Stomach (tissue), 9 donors: ENCODE results near the gene CACFD1. TPM values are rescaled to one million over a fixed set of nuclear protein-coding genes. Genes with fewer than 3 reads are reported as not detected.

ENCODE experiments used
- DNase-seq, 2 donors: peaks; one replicate each; pipeline versions ENCODE4 v3.0.0 to v3.0.0-alpha.2; 2013 to 2019
- H3K27ac ChIP-seq, 5 donors: fragments of 200-600 bp in 4 of 5; sonication (generic) in 4 of 5; one replicate each; pipeline ENCODE4 v1.5.1; 2013 to 2019; ENCODE audit warnings: mild to moderate bottlenecking in 1 of 5, moderate library complexity in 1 of 5
- H3K27me3 ChIP-seq, 3 donors: fragments of 200-600 bp; sonication (generic); one replicate each; pipeline ENCODE4 v1.5.1; 2017 to 2019; ENCODE audit warnings: mixed run types in 1 of 3
- H3K36me3 ChIP-seq, 4 donors: fragments of 200-600 bp; sonication (generic); 1 replicate in 3 of 4; 2 replicates in 1 of 4; pipeline ENCODE4 v1.5.1; 2016 to 2019
- H3K4me1 ChIP-seq, 4 donors: fragments of 200-600 bp; sonication (generic); one replicate each; pipeline ENCODE4 v1.5.1; 2016 to 2019
- H3K4me3 ChIP-seq, 4 donors: fragments of 200-600 bp; sonication (generic) in 3 of 4; one replicate each; pipeline ENCODE4 v1.5.1; 2016 to 2019; ENCODE audit warnings: mild to moderate bottlenecking in 1 of 4
- H3K9me3 ChIP-seq, 4 donors: fragments of 200-600 bp; sonication (generic); one replicate each; pipeline ENCODE4 v1.5.1; 2016 to 2019
- CTCF ChIP-seq, 7 experiments: fragments of 450-650 bp in 4 of 7; fragments of 200-600 bp in 3 of 7; sonication (generic) in 3 of 7; IDR thresholded peaks; one replicate each; pipeline ENCODE4 v1.5.1; 2016 to 2019; ENCODE audit warnings: antibody characterized with exemption in 7 of 7, control low read depth in 2 of 7, mild to moderate bottlenecking in 1 of 7
- EP300 ChIP-seq: sonication (generic); formaldehyde crosslinking; IDR thresholded peaks from one replicate; pipeline ENCODE4 v1.6.1; 2017; ENCODE audit warnings: antibody characterized with exemption
- POLR2A ChIP-seq, 4 donors: fragments of 450-650 bp; IDR thresholded peaks; one replicate each; pipeline ENCODE4 v1.6.1; 2016; ENCODE audit warnings: antibody characterized with exemption in 4 of 4, control low read depth in 2 of 4, mild to moderate bottlenecking in 1 of 4, moderate library complexity in 1 of 4
- POLR2AphosphoS5 ChIP-seq, 3 donors: sonication (generic); formaldehyde crosslinking; IDR thresholded peaks; one replicate each; pipeline ENCODE4 v1.6.1; 2016; ENCODE audit warnings: antibody characterized with exemption in 3 of 3
- WGBS, 5 donors: extraction: QIAGEN DNeasy Blood & Tissue Kit in 3 of 5; methylation state at CpG; one replicate each; pipeline versions ENCODE4 v1.1.5 to v1.1.7; 2013 to 2018; 5-methylcytosine and 5-hydroxymethylcytosine counted together
- intact Hi-C: fragments of 100-400 bp; cut with DNase I; formaldehyde crosslinking; loops from one replicate; pipeline ENCODE4 v1.15.1; 2023; ENCODE audit warnings: low total_unique reads
- polyA plus RNA-seq, 3 donors: library from polyadenylated mRNA; stranded (reverse); fragments of 200-250 nt; gene quantifications; one replicate each; pipeline ENCODE4 v1.2.3, GENCODE V29; 2013
- total RNA-seq, 5 donors: library from RNA; depleted of rRNA; stranded (reverse); fragments of >200 nt; gene quantifications; one replicate each; pipeline versions ENCODE4 v1.1.0 to v1.2.3, GENCODE V29; 2014 to 2016
- donor health status: healthy with polysubstance abuse.
- donor health status: Bipolar disorder and iron deficiency.
- donor health status: healthy.

CACFD1 gene
- total and polyA plus RNA-seq, 8 donors = 11.7 to 74.2 (median 22.5) TPM

- no peak for DNase-seq
- WGBS, 5 donors = 90 to 96% (median 94%) methylated on average over 3 to 12 of the region's 12 CpGs
- Histone ChIP-seq H3K4me3 (no peak overlapping the region), H3K4me1 (peaks cover 37 to 82% (median 72%) of the 10 kb centered on the region in 4 donors), H3K36me3 (no peaks in the 10 kb centered on the region), H3K9me3 (no peaks in the 10 kb centered on the region), H3K27me3 (peaks cover 0 to 35% (median 11%) of the 10 kb centered on the region in 3 donors), H3K27ac (peak overlapping the region in 1 of 5 donors; percentile 61)
- intact Hi-C loops = no loop called here
- TF ChIP-seq POLR2A (IDR thresholded peaks at IDR 0.05) = no peak
- no peak for TF ChIP-seq EP300
- no peak for TF ChIP-seq POLR2AphosphoS5 (IDR thresholded peaks at IDR 0.05)
- TF ChIP-seq CTCF (IDR thresholded peaks at IDR 0.05) = no peak
These were observed 35.6 kb upstream of the CACFD1 start for GRCh38 chr9:133424187-133424586.

- intact Hi-C loops = no loop called here
- TF ChIP-seq POLR2AphosphoS5 (IDR thresholded peaks at IDR 0.05) = no peak
- TF ChIP-seq EP300 = no peak
- TF ChIP-seq CTCF (IDR thresholded peaks at IDR 0.05) = no peak
- no peak for TF ChIP-seq POLR2A (IDR thresholded peaks at IDR 0.05)
- Histone ChIP-seq H3K36me3 (no peaks in the 10 kb centered on the region), H3K9me3 (no peaks in the 10 kb centered on the region), H3K27me3 (peaks cover 0 to 44% (median 11%) of the 10 kb centered on the region in 3 donors), H3K27ac (no peak overlapping the region), H3K4me1 (peaks cover 42 to 78% (median 69%) of the 10 kb centered on the region in 4 donors), H3K4me3 (no peak overlapping the region)
- DNase-seq = no peak
- 89 to 93% (median 92%) methylated on average over 17 to 22 of the region's 22 CpGs for WGBS, 5 donors
These were observed 34.6 kb upstream of the CACFD1 start for GRCh38 chr9:133425049-133425632.

GRCh38 chr9:133426011-133426410 lies 33.8 kb upstream of the CACFD1 start:
- TF ChIP-seq EP300 = no peak
- peak in 2 of 3 donors; percentile 37 to 63 for TF ChIP-seq POLR2AphosphoS5 (IDR thresholded peaks at IDR 0.05)
- H3K4me3 ChIP-seq = no peak overlapping the region
- intact Hi-C loops = no loop called here
- H3K9me3 ChIP-seq = no peaks in the 10 kb centered on the region
- H3K36me3 ChIP-seq = no peaks in the 10 kb centered on the region
- peaks cover 0 to 46% (median 11%) of the 10 kb centered on the region in 3 donors for H3K27me3 ChIP-seq
- peak overlapping the region in 1 of 5 donors; percentile 18 for H3K27ac ChIP-seq
- 33 to 63% (median 60%) methylated on average over 10 to 11 of the region's 11 CpGs for WGBS, 5 donors
- peak in 1 of 2 donors; percentile 77 for DNase-seq
- H3K4me1 ChIP-seq = peaks cover 42 to 70% (median 64%) of the 10 kb centered on the region in 4 donors

GRCh38 chr9:133427658-133428348 lies 32.0 kb upstream of the CACFD1 start:
- Histone ChIP-seq H3K27me3 (peaks cover 0 to 46% (median 11%) of the 10 kb centered on the region in 3 donors), H3K9me3 (no peaks in the 10 kb centered on the region), H3K36me3 (no peaks in the 10 kb centered on the region), H3K4me3 (peak overlapping the region in 3 of 4 donors; percentile 40 to 49 (median 48)), H3K4me1 (peaks cover 27 to 52% (median 46%) of the 10 kb centered on the region in 4 donors), H3K27ac (peak overlapping the region in 1 of 5 donors; percentile 42)
- TF ChIP-seq POLR2A (IDR thresholded peaks at IDR 0.05) = no peak
- no peak for TF ChIP-seq EP300
- no peak for TF ChIP-seq CTCF (IDR thresholded peaks at IDR 0.05)
- TF ChIP-seq POLR2AphosphoS5 (IDR thresholded peaks at IDR 0.05) = no peak
- DNase-seq = no peak
- 54 to 62% (median 59%) methylated on average over 8 to 10 of the region's 10 CpGs for WGBS, 5 donors
- intact Hi-C loops = no loop called here
